ENCODE results near the gene SLC9B2.

DNA sequence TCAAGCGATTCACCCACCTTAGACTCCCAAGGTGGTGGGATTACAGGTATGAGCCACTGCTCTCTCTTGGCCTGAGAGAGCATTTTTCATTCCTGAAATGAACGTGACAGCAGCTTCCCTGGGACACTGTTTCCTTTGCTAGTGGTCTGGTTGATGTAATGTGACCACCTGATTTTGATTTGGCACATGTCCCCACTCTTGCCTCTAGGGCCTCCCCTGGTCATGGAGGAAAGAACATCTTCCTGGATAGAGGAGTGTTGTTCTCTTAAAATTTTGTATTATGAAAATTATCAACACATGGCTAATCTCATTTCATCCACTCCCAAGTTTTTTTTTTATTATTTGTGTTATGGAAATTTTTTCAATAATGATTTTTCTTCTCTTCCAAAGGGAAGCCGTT lies 23.8 kb downstream of the SLC9B2 start:
- TF ChIP-seq GATA2 (IDR thresholded peaks at IDR 0.05; ENCODE audit: low read depth, low read length): no peak
- TF ChIP-seq GATA3 (IDR thresholded peaks at IDR 0.05; ENCODE audit: low read depth, low read length): no peak
